GM12892 (cell line): ENCODE data around the gene PACS2.
A peak's percentile ranks its signal among the peaks of the same experiment; 100 is the strongest.
"Not testable (repeated sequence)": the region's sequence is repeated elsewhere in the genome, so short reads cannot be mapped to it uniquely, and the experiment has no call there.

Experiments used
- DNase-seq: peaks from one replicate; pipeline ENCODE4 v3.0.0; 2011; ENCODE audit not compliant: insufficient read length
- FAIRE-seq: peaks from 2 replicates; lab custom pipeline; 2011; peaks lifted over from hg19 to GRCh38; lab: Jason Lieb, UNC
- POLR2A ChIP-seq: IDR thresholded peaks from 2 replicates; pipeline ENCODE4 v1.6.1; 2011; ENCODE audit warnings: low read depth, low read length, control low read depth
- POLR2AphosphoS5 ChIP-seq: IDR thresholded peaks from 2 replicates; pipeline ENCODE4 v1.6.1; 2011; ENCODE audit warnings: low read depth, low read length, control low read depth
- TAF1 ChIP-seq: IDR thresholded peaks from 2 replicates; pipeline ENCODE4 v1.6.1; 2011; ENCODE audit warnings: low read depth, mild to moderate bottlenecking, control low read depth, low read length, borderline replicate concordance

Gene PACS2

DNA sequence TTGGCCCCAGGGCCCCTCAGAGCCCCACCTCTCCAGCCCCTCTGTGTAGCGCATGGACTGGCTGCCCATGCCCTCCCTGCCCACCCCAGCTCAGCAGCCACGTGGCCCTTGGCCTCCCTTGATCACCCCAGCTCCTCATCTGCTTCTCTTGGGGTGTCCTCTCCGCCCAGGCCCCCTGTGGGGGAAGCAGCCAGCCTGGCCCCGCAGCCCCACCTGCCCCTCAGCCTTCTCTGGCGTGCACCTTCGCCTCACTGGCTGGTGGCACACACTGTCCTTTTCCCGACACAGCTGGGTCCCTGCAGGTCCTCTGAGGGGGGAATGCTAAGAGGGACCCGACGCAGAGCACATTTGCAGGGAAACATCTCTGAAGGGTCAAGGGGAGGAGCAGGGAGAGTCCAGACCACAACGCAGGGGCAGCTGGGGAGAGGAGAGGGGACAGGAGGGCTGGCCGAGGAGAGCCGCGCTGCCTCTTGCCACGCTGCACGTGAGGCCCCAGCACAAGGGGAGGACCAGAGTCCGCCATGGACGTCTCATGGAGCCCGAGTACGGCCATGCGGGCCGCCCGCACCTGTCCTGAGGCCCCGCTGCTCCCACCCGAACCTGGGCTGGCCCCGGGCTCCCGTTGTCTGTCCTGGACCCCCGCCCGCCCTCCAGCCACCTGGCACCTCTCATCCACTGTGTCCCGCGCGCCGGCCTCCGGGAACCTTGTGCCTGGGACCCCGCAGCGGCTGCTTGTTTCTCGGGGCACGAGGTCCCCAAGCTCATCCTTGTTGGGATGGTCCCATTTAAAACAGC is 36.1 kb downstream of the PACS2 start:
- DNase-seq (no peak), FAIRE-seq (no peak)
- no peak for TF ChIP-seq TAF1
- no peak for TF ChIP-seq POLR2AphosphoS5
- TF ChIP-seq POLR2A: no peak

DNA sequence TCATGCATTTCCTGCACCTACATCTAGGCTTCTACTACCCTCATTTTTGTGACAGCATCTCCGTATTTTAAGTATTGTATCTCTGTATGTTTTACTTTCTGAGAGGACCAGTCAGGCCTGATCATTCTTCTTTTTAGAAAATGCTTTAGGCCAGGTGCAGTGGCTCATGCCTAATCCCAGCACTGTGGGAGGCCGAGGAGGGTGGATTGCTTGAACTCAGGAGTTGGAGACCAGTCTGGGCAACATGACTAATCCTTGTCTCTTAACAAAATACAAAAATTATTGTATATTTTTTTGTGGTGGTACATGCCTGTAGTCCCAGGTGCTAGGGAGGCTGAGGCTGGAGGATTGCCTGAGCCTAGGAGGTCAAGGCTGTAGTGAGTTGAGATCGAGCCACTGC is 36.9 kb downstream of the PACS2 start:
- TF ChIP-seq POLR2AphosphoS5 (no peak), POLR2A (no peak), TAF1 (no peak)
- DNase-seq (no peak), FAIRE-seq (no peak)

DNA sequence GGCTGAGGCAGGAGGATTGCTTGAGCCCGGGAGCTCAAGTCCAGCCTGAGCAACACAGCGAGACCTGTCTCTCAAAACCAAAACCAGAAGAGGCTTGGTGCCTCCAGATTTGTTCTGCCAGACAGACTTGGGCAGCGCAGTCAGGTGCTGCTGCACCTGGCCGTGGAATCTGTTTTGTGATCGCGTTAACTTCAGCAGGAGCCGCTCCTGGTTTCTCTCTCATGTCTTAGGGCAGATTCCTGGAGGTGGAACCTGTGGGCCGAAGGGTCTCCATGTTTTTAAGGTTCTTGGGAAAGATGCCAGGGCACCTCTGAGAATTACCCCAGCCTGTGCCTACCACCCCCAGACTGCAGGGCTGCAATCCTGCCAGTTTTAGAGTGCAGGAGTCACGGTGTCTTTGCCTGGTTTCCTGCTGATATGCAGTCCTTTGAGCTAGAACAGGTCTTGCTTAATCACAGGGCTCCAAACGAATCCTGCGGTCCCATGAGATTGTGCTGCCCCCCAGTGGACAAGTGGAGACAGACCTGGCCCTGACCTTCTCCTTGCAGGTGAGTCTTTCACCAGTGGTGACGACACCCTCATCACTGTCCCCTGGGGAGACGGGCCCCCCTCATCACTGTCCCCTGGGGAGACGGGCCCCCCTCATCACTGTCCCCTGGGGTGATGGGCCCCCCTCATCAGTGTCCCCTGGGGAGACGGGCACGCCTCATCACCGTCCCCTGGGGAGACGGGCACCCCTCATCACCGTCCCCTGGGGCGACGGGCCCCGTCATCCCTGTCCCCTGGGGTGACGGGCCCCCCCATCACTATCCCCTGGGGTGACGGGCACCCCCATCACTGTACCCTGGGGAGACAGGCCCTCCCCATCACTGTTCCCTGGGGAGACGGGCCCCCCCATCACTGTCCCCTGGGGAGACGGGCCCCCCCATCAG is 37.6 kb downstream of the PACS2 start:
- DNase-seq: peak; percentile 89
- FAIRE-seq: peak; percentile 93

DNA sequence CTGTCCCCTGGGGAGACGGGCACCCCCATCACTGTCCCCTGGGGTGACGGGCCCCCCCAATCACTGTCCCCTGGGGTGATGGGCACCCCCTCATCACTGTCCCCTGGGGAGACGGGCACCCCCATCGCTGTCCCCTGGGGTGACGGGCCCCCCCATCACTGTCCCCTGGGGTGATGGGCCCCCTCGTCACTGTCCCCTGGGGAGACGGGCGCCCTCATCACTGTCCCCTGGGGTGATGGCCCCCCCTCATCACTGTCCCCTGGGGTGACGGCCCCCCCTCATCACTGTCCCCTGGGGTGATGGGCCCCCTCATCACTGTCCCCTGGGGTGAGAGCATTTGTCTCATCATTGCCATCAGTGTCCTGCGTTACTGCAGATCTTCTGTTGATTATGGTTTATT is 38.6 kb downstream of the PACS2 start:
- DNase-seq (no peak), FAIRE-seq (no peak)
- no peak for TF ChIP-seq TAF1
- no peak for TF ChIP-seq POLR2AphosphoS5
- TF ChIP-seq POLR2A: no peak

More for the DNA sequence above, 37.6 kb downstream of the PACS2 start:
- TF ChIP-seq POLR2A (no peak), TAF1 (no peak), POLR2AphosphoS5 (no peak)

DNA sequence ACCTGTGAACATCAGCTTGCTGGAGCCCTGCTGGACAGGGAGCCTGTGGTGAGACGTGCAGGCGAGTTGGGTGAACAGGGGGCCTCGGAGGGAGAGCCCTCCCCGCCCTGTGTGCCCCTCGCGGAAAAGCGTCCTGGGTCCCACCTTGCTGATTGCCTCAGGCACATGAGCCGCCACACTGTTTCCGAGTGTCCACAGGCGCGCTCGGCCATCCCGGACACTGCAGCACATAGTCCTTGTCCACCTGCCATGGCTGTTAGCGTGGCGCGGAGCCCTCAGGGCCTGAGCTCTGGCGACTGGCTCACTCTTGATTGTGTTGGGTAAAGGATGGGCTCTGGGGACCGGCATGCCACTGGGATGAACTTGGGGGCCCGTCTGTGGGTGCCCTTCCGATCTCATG is 40.0 kb downstream of the PACS2 start:
- no peak for FAIRE-seq
- DNase-seq: no peak
- no peak for TF ChIP-seq TAF1
- TF ChIP-seq POLR2A: no peak
- no peak for TF ChIP-seq POLR2AphosphoS5

DNA sequence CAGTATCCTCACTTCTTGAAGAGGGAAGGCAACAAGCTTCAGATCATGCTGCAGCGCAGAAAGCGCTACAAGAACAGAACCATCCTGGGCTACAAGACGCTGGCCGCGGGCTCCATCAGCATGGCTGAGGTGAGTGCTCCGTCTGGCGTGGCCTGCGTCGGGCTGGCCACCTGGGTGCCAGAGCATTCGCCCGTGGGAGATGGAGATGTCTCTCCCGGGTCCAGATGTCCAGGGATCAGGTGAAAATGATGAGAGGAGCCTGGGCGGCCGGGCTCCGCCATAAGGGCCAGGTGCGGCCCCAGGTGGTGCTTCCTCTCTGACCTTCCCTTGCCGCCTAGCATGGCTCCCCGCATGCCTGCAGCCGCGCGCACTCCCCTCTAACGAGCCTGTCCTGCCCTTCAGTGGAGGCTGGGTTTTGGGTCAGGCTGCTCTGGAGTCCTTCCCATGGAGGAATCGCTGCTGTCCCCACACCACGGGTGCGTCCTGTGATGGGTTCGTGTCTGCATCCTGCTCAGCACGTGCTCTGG is 40.6 kb downstream of the PACS2 start:
- FAIRE-seq: no peak
- TF ChIP-seq TAF1: no peak
- TF ChIP-seq POLR2A: no peak
- no peak for TF ChIP-seq POLR2AphosphoS5

DNA sequence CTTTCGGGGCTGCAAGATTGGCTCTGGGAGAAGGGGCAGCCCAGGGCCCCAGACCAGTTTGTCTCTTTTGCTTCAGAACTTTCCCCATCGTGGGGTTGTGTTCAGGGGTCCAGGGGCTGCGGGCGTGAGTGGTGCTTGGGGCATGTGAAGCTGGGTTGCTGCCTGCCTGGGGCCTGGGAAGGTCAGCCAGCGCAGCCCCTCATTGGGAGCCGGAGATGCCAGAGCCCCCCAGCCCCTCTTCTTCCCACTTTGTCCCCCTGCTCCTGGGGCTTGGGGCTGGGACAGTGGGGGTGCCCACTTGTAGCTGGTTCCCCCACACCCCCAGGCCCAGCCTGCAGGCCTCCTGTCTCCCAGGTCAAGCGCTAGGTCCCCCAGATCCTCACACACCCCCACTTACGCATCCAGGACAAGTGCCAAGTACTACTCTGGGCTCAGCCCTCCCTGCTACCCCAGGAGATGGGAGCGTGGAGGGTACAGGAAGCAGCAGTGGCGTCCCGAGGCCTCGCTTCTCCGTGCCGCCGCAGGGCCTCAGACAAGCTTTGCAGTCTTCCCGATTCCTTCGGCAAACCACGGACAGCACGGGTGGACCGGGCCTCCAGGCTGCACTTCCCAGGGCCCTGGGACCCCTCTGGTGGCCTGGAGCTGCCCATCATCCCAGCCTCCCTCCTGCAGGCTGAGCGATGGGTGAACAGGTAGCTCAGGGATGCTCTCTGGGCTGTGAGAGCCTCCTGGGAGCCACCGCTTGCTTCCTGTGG is 41.5 kb downstream of the PACS2 start:
- FAIRE-seq: no peak
- no peak for TF ChIP-seq TAF1
- TF ChIP-seq POLR2A: no peak
- no peak for TF ChIP-seq POLR2AphosphoS5
- DNase-seq: no peak

More for the DNA sequence above, 40.6 kb downstream of the PACS2 start:
- DNase-seq: no peak

DNA sequence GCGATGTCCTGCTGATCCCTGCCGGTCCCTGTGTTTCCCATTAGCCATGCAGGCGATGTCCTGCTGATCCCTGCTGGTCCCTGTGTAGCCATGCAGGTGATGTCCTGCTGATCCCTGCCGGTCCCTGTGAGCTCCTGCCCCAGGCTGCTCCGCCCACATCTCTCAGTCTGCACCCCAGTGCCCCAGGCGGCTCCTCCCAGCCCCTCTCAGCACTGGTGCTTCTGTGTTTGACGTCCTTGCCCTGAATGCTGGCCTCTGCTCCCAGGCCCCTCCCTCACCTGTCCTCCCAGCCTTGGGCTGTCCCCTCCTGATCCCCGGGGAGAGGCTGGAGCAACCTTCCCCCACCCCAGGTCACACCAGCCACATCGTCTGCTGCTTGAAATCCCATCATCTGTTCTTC is 42.4 kb downstream of the PACS2 start:
- FAIRE-seq: no peak
- no peak for TF ChIP-seq TAF1
- no peak for TF ChIP-seq POLR2A
- TF ChIP-seq POLR2AphosphoS5: no peak
- DNase-seq: no peak

DNA sequence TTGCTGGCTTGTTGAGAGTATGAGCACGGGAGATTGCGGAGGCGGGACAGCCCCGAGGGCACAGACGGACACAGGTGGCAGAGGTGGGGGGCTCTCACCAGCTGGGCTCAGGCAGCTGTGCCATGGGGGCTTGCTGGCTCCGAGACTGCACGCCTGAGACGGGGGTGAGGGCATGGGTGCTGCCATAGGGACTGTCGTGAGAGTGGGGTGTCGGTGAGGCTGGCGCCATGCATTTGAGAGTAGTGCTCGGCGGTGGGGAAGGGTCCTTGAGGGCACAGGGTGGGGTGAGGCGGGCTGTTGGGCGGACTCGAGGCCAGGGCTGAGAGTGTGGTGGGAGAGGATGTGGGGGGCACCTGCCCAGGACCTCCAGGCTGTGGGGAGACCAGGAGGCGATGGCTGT is 43.1 kb downstream of the PACS2 start:
- DNase-seq (no peak), FAIRE-seq (no peak)
- no peak for TF ChIP-seq POLR2AphosphoS5
- TF ChIP-seq POLR2A: no peak
- TF ChIP-seq TAF1: no peak

DNA sequence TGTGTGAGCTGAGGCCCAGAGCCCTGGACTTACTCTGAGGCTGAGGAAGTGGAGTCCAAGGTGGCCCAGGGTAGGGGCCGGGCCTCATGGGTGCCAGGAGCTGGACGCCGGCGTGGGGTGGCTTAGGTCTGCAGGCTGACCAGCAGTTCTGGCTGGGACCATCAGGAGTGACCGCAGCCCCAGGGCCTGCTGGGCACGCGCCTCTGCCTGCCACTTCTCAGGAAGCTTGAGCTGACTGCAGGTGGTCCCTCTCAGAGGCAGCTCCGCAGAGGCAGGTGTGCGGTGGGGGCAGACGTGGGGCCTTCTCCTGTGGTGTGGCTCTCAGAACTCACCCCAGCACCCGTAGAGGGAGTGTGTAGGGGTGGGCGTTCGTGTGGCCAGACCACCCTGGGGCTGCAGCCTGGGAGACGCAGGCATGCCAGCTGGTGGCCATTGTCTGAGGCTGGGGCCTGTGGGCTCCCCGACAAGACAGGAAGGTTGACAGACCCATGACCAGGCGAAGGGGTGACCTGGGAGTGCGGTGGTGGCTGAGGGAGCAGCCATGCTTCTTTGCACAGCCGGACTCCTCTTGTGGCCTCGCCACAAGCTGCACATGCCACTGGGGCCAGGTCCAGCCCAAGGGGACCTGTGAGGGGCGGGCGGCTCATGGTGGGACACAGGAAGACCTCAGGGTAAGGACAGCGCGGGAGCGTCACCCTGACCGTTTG is 43.7 kb downstream of the PACS2 start:
- DNase-seq (no peak), FAIRE-seq (no peak)
- TF ChIP-seq TAF1 (no peak), POLR2A (no peak), POLR2AphosphoS5 (no peak)

DNA sequence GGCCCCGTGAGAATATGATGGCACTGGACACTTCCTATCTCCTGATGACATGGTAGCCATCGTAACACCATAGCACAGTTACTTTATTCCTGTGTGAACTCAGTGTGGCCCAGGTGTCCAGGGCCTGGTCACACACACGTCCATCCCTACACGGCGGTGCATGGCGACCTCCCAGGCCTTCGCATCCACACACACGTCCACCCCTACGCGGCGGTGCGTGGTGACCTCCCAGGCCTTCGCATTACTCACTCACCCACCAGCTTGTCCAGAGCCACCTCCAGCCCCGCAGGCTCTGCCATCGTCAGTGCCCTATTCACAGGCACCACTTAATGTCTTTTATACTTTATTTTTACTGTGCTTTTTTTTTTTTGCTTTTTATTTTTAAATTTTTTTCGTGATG is 44.4 kb downstream of the PACS2 start:
- TF ChIP-seq POLR2AphosphoS5 (no peak), POLR2A (no peak), TAF1 (no peak)
- FAIRE-seq: no peak
- DNase-seq: no peak

DNA sequence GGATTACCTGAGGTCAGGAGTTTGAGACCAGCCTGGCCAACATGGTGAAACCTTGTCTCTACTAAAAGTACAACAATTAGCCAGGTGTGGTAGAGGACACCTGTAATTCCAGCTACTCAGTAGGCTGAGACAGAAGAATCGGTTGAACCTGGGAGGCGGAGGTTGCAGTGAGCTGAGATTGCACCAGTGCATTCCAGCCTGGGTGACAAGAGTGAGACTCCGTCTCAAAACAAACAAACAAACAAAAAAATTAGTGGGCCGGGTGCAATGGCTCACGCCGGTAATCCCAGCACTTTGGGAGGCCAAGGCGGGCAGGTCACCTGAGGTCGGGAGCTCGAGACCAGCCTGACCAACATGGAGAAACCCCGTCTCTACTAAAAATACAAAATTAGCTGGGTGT is 46.9 kb downstream of the PACS2 start:
- not testable (repeated sequence) for DNase-seq, FAIRE-seq
